ENCODE results near the gene SEZ6L2.

DNA sequence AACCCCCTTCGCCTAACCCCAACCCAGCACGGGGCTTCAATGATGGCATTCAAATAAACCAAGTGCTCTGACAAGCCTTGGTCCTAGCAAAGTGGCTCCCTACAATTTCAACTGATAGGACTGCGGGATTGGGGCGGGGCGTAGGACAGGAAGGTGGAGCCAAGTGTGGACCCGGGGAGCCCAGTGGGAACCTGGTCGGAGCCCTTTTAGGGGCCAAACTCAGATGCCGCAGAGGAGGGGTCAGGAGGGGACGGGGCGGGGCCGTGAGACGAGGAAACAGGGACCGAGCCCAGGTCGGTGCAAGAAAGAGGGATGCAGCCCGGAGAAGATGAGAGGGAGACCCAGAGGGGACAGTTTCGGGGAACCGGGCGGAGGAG, 23.1 kb downstream of the SEZ6L2 start:
- TF ChIP-seq, protein P1, sequence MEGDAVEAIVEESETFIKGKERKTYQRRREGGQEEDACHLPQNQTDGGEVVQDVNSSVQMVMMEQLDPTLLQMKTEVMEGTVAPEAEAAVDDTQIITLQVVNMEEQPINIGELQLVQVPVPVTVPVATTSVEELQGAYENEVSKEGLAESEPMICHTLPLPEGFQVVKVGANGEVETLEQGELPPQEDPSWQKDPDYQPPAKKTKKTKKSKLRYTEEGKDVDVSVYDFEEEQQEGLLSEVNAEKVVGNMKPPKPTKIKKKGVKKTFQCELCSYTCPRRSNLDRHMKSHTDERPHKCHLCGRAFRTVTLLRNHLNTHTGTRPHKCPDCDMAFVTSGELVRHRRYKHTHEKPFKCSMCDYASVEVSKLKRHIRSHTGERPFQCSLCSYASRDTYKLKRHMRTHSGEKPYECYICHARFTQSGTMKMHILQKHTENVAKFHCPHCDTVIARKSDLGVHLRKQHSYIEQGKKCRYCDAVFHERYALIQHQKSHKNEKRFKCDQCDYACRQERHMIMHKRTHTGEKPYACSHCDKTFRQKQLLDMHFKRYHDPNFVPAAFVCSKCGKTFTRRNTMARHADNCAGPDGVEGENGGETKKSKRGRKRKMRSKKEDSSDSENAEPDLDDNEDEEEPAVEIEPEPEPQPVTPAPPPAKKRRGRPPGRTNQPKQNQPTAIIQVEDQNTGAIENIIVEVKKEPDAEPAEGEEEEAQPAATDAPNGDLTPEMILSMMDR (IDR thresholded peaks at IDR 0.05): no peak
- no peak for TF ChIP-seq ZFX (IDR thresholded peaks at IDR 0.05; ENCODE audit: borderline replicate concordance)
